GM21723 (cell line): Measurements from ENCODE around the gene UTP25.
"Not testable (repeated sequence)": the region's sequence is repeated elsewhere in the genome, so short reads cannot be mapped to it uniquely, and the experiment has no call there.

Experiments
- ATAC-seq: cut with Tn5 transposase; IDR thresholded peaks from one replicate; pipeline ENCODE4 v1.9.1; 2021; ENCODE audit warnings: mild to moderate bottlenecking, moderate library complexity; ENCODE audit not compliant: unreplicated experiment

The UTP25 gene

GRCh38 chr1:209871006-209871405 lies 43.2 kb downstream of the UTP25 start:
- no peak for ATAC-seq

GRCh38 chr1:209871430-209871829 lies 43.7 kb downstream of the UTP25 start:
- no peak for ATAC-seq

- ATAC-seq = no peak
Observed at GRCh38 chr1:209873067-209873799, 45.5 kb downstream of the UTP25 start.

- no peak for ATAC-seq
Observed at GRCh38 chr1:209875515-209875914, 47.7 kb downstream of the UTP25 start.

GRCh38 chr1:209876078-209876800 lies 48.5 kb downstream of the UTP25 start:
- no peak for ATAC-seq

- ATAC-seq = no peak
Observed at GRCh38 chr1:209877087-209877764, 49.5 kb downstream of the UTP25 start.

- no peak for ATAC-seq
Observed at GRCh38 chr1:209878964-209879363, 51.2 kb downstream of the UTP25 start.

GRCh38 chr1:209879539-209879938 lies 51.8 kb downstream of the UTP25 start:
- ATAC-seq = no peak

- no peak for ATAC-seq
Observed at GRCh38 chr1:209880031-209880430, 52.3 kb downstream of the UTP25 start.

GRCh38 chr1:209881619-209882018 lies 53.8 kb downstream of the UTP25 start:
- ATAC-seq = no peak

- no peak for ATAC-seq
Observed at GRCh38 chr1:209882286-209882685, 54.5 kb downstream of the UTP25 start.

- ATAC-seq = no peak
Observed at GRCh38 chr1:209882942-209883340, 55.2 kb downstream of the UTP25 start.

GRCh38 chr1:209883341-209883971 lies 55.7 kb downstream of the UTP25 start:
- ATAC-seq = no peak

GRCh38 chr1:209884249-209884648 lies 56.5 kb downstream of the UTP25 start:
- no peak for ATAC-seq

GRCh38 chr1:209884665-209885117 lies 56.9 kb downstream of the UTP25 start:
- peak; percentile 90 for ATAC-seq

GRCh38 chr1:209885403-209886218 lies 57.8 kb downstream of the UTP25 start:
- no peak for ATAC-seq

GRCh38 chr1:209886219-209886536 lies 58.4 kb downstream of the UTP25 start:
- ATAC-seq = no peak

GRCh38 chr1:209888291-209889076 lies 60.7 kb downstream of the UTP25 start:
- ATAC-seq = not testable (repeated sequence)

GRCh38 chr1:209889077-209889418 lies 61.3 kb downstream of the UTP25 start:
- no peak for ATAC-seq
